ENCODE data around the gene PCMT1. TPM values are rescaled to one million over a fixed set of nuclear protein-coding genes. Genes with fewer than 3 reads are reported as not detected.

The PCMT1 gene
- total RNA-seq, result 63.7 TPM
- long read RNA-seq, transcript PCMT1-201 (7 exons, 1,293 nt), result minor isoform, 27 of 138 reads
- long read RNA-seq, transcript PCMT1-203 (8 exons, 1,938 nt), result major isoform, 56 of 138 reads
- long read RNA-seq, transcript PCMT1-205 (8 exons, 1,984 nt), result minor isoform, 41 of 138 reads
- long read RNA-seq, partial matches to known transcripts, result 6 of 138 reads
- long read RNA-seq, other reads (novel, unspliced or antisense), result 8 of 138 reads

GRCh38 chr6:149749594-149750135, at the start of gene PCMT1:
Gene PCMT1, plus strand, starts transcription at chr6:149749741. Its CDS starts 161 bp downstream, at chr6:149749902.
- H3K4me3 ChIP-seq, result peak within 1 kb of the TSS; percentile 77
- DNase-seq (peak; percentile 93), ATAC-seq (peak; percentile 98 to 99)
- H3K4me1 ChIP-seq, result peaks cover 49% of the 10 kb centered on the region
- intact Hi-C loops (cut with DNase I), result no loop called here
- H3K36me3 ChIP-seq, result no peaks in the 10 kb centered on the region
- H3K9me3 ChIP-seq, result no peaks in the 10 kb centered on the region
- no peak for TF ChIP-seq CTCF (IDR thresholded peaks at IDR 0.05)
- no peaks in the 10 kb centered on the region for H3K27me3 ChIP-seq (ENCODE audit: low read depth)
- peak within 1 kb of the TSS; percentile 90 for H3K27ac ChIP-seq

GRCh38 chr6:149701714-149702113, 47.8 kb upstream of the PCMT1 start:
- TF ChIP-seq CTCF (IDR thresholded peaks at IDR 0.05), result no peak
- intact Hi-C loops (cut with DNase I), result no loop called here
- ATAC-seq (no peak), DNase-seq (no peak)
- H3K27me3 ChIP-seq (ENCODE audit: low read depth), result no peaks in the 10 kb centered on the region
- H3K4me3 ChIP-seq, result no peak overlapping the region
- peaks cover 21% of the 10 kb centered on the region for H3K4me1 ChIP-seq
- H3K27ac ChIP-seq, result no peak overlapping the region
- no peaks in the 10 kb centered on the region for H3K9me3 ChIP-seq
- peaks cover 16% of the 10 kb centered on the region for H3K36me3 ChIP-seq

- Histone ChIP-seq H3K9me3 (no peaks in the 10 kb centered on the region), H3K27ac (no peak overlapping the region), H3K4me1 (peaks cover 66% of the 10 kb centered on the region), H3K4me3 (no peak overlapping the region), H3K36me3 (no peaks in the 10 kb centered on the region), H3K27me3 (ENCODE audit: low read depth) (no peaks in the 10 kb centered on the region)
- no peak for TF ChIP-seq CTCF (IDR thresholded peaks at IDR 0.05)
- DNase-seq, result no peak
- ATAC-seq, result no peak
- intact Hi-C loops (cut with DNase I), result no loop called here
These were observed 37.8 kb upstream of the PCMT1 start for GRCh38 chr6:149711711-149712110.

GRCh38 chr6:149714442-149714841, 35.1 kb upstream of the PCMT1 start:
- TF ChIP-seq CTCF (IDR thresholded peaks at IDR 0.05), result no peak
- H3K9me3 ChIP-seq, result no peaks in the 10 kb centered on the region
- H3K27ac ChIP-seq, result no peak overlapping the region
- DNase-seq (no peak), ATAC-seq (no peak)
- H3K4me1 ChIP-seq, result peaks cover 56% of the 10 kb centered on the region
- no peaks in the 10 kb centered on the region for H3K36me3 ChIP-seq
- intact Hi-C loops (cut with DNase I), result no loop called here
- no peaks in the 10 kb centered on the region for H3K27me3 ChIP-seq (ENCODE audit: low read depth)
- H3K4me3 ChIP-seq, result no peak overlapping the region

DNA sequence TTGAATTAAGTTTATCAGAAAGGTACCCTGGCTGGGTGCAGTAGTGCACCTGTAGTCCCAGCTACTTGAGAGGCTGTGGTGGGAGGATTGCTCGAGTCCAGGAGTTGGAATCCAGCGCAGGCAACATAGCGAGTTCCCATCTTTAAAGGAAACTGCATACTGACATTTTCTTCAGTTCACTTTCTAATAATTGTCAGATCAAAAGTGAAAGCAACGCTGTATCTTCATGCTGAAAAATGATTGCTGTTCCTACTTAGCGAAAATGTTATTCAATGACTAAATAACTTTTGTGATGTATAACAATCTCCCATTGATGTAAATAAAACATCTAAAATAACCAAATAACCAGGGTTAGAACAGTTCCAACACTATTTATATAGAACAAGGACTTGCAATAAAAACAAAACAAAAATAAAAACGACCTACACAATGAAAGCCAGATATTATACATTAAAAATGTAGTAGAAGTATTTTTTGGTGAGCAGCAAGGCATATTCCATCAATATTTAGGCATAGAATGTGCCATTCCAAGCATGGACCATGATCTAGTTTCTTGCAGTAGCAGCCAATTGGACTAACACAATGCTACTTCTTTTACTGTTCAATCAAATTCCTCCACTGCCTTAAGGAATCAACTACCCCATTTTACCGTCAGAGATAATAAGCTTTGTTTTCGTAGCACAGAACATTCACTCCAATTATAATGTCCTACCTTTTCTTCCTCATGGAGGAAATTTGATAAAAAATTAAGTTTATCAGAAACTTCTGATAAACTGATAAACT, 33.2 kb upstream of the PCMT1 start:
- H3K4me1 ChIP-seq, result peaks cover 41% of the 10 kb centered on the region
- no peaks in the 10 kb centered on the region for H3K27me3 ChIP-seq (ENCODE audit: low read depth)
- H3K27ac ChIP-seq, result peak overlapping the region; percentile 99
- DNase-seq (no peak), ATAC-seq (no peak)
- intact Hi-C loops (cut with DNase I), result no loop called here
- H3K36me3 ChIP-seq, result no peaks in the 10 kb centered on the region
- no peak for TF ChIP-seq CTCF (IDR thresholded peaks at IDR 0.05)
- H3K4me3 ChIP-seq, result peak overlapping the region; percentile 92
- no peaks in the 10 kb centered on the region for H3K9me3 ChIP-seq
